ENCODE data around the gene INTS12.
"Not testable (repeated sequence)": the region's sequence is repeated elsewhere in the genome, so short reads cannot be mapped to it uniquely, and the experiment has no call there.

- TF ChIP-seq POLR2AphosphoS5 (IDR thresholded peaks at IDR 0.05; ENCODE audit: low read depth, low read length); REST (IDR thresholded peaks at IDR 0.05; ENCODE audit: insufficient read depth in 1 of 2, low read depth in 2 of 2, low read length in 1 of 2): not testable (repeated sequence)
Observed at GRCh38 chr4:105694812-105695211, 13.7 kb downstream of the INTS12 start.

Data from Panc1 (cell line).